H1 (cell line): ENCODE results near the gene LY6G6C. TPM values are rescaled to one million over a fixed set of nuclear protein-coding genes. Genes with fewer than 3 reads are reported as not detected.

Experiments used
- BACH1 ChIP-seq: IDR thresholded peaks from 2 replicates; pipeline ENCODE4 v1.6.1; 2012; ENCODE audit warnings: low read length, improper control_type of control experiment
- CHD2 ChIP-seq: IDR thresholded peaks from 2 replicates; pipeline ENCODE4 v1.6.1; 2012; ENCODE audit warnings: low read length, improper control_type of control experiment
- CREB1 ChIP-seq: IDR thresholded peaks from 2 replicates; pipeline ENCODE4 v1.6.1; 2012; ENCODE audit warnings: inconsistent platforms
- POU5F1 ChIP-seq: IDR thresholded peaks from 2 replicates; pipeline ENCODE4 v1.6.1; 2011; ENCODE audit warnings: low read depth, mild to moderate bottlenecking, low read length, moderate library complexity
- TAF7 ChIP-seq: optimal IDR thresholded peaks from 2 replicates; pipeline ENCODE3; 2011; ENCODE audit warnings: low read depth, mild to moderate bottlenecking, inconsistent platforms, low read length, moderate library complexity, borderline replicate concordance
- polyA plus RNA-seq, 7 experiments: library from polyadenylated mRNA; depleted of rRNA in 3 of 7; stranded (reverse) in 5 of 7; unstranded in 2 of 7; fragments of >200 nt in 5 of 7; fragments of 200-250 nt in 2 of 7; gene quantifications; 1 replicate in 5 of 7; 2 replicates in 1 of 7; 4 replicates in 1 of 7; pipeline versions ENCODE4 v1.2.1 to v1.2.3, GENCODE V29; 2011 to 2013; ENCODE audit warnings: missing spikeins in 2 of 7, mixed read lengths in 2 of 7
- total RNA-seq: library from RNA; stranded (reverse); fragmentation: NEBNext Ultra II Directional; extraction: Animal tissue kit (Norgen Biotek cat#: 25700); gene quantifications from 2 replicates; pipeline ENCODE4 v1.2.1, GENCODE V29; 2021
- TF ChIP-seq, protein P1 (sequence below): IDR thresholded peaks from 2 replicates; pipeline ENCODE4 v1.6.1; 2012; ENCODE audit warnings: inconsistent platforms

LY6G6C gene
- total and polyA plus RNA-seq, 2 of the 8 experiments (the other 6 are each of a cell fraction or from before 2014, with no cell fraction given), result 0.23 TPM; not detected in 1

DNA sequence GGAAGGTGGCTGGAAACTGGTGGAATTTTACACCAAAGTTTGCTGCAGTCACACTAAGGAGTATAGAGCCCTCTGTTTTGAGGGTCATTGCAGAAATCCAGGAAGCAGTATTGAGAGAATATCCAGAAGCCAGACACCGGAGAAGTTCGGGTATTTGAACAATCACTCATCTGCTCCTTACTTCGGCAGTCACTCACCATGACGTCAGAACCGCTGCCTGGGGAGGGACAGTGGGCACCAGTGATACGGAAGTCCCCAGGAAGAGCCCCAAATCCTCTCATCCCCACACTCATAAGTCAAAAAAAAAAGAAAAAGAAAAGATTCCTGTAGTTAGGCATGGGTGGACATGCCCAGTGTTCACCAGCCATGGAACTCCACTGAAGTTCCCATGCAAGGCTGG lies 44.6 kb downstream of the LY6G6C start (continued):
- TF ChIP-seq TAF7, result no peak
- no peak for TF ChIP-seq BACH1
- TF ChIP-seq CREB1, result no peak
- TF ChIP-seq, protein P1, sequence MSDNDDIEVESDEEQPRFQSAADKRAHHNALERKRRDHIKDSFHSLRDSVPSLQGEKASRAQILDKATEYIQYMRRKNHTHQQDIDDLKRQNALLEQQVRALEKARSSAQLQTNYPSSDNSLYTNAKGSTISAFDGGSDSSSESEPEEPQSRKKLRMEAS, result no peak
- no peak for TF ChIP-seq POU5F1
- no peak for TF ChIP-seq CHD2
